ENCODE measurements around the gene FADS3.
"Not testable (repeated sequence)": the region's sequence is repeated elsewhere in the genome, so short reads cannot be mapped to it uniquely, and the experiment has no call there.

FADS3 gene

DNA sequence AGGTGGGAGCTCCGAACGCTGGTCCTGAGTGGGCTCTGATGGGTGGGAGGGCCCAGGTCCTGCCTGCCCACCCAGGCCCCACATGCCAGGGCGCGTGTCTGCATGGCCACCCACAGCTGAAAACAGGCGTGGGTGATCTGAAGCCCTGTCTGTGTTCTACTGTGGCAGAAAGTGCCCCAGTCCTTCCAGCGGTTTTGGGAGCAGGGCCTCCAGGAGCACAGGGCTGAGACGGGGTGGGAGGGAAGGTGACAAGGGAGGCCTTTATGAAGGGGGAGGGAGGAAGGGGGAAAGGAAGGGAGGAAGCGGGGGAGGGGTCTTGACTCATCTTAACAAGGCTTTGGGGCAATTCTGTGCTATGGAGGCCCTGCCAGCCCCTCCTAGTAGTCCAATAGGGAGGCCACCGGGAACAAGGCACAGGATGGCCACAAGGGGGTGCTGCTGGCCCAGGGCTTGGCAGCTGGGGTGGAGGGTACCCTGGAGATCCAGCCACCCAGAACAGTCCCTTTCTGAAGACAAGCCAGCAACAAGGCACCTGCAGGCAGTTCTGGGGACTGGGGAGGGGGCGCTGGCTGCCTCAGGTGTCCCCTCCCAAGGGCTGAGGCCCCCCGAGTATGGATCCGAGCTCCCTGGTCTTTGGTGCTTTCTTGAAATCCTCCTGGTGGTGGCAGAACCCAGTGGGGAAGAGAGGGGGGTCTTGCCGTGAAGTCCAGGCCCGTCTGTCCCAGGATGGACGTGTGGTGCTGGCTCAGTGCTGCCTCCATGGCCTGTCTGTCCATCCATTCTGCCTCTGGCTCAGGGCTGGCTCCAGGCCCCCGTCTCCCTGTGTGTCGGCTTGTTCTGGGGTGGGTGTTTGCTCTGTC is 6.3 kb upstream of the FADS3 start:
- DNase-seq = peak; percentile 71

DNA sequence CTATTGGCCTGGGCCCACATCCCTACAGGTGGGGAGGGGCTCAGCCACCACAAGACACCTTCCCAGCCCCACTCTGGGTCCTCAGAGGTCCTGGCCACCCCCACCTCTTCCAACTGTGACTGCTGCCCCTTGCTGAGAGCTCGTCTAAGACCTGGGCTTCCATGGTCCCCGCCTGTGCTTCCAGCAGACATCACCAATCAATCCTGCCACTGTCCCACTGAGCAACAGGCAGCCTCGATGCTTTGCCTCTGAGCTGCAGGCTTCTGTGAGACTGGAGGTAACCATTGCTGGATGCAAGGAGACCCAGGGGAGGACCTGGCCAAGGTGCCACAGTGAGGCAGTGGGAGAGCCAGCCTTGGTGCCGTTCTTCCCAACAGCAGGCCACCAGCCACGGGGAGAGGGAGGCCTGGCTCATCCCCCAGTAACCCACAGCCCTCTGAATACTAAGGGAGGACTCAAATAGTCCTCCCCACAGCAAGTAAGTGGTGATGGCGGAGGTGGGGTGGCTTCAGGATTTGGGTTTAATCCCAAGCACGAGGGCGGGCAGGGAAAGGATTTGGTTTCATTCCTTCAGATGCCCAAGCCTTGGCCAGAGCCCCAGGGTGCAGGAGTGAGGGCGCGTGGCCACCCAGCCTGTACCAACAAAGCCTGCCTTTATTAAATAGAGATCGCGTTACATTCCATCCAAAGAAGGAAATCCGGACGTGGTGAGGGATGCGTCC is 5.5 kb upstream of the FADS3 start:
- DNase-seq = no peak

DNA sequence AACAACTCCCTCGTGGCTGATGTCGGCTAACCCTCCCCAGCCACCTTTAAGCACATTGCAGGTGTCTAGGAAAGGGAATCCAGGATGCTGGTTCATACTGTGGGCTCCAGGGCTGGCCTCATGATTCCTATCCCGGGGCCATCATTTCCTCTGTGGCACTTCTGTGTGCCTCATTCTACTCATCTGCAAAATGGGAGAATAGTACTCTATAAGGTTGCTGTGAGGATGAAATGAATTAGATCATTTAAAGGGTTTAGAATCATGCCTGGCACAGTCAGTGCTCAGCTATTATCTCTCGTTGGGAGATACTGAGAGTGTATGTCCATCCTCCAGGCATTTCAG is 4.3 kb upstream of the FADS3 start:
- DNase-seq = no peak

DNA sequence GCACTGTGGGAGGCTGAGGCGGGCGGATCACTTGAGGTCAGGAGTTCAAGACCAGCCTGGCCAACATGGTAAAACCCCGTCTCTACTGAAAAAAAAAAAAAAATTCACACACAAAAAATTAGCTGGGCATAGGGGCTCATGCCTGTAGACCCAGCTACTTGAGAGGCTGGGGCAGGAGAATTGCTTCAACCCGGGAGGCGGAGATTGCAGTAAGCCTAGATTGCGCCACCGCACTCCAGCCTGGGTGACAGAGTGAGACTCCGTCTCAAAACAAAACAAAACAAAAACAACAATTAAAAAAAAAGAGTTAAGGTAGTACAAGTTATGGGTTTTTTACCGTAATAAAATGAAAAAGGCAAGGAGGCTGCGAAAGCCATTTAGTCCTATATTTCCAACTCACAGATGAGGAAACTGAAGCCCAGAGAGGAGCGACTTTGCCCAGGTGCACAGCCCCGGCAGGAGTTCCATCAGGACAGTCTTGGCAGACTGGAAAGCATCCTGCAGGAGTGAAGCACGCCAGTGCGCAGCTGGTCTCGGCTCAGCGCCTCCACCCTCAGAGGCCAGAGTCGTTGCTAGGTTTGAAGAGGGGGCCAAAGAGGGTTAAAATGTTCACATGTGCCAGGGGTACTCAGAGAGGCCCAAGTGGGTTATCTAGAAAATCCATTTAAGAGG is 3.8 kb upstream of the FADS3 start:
- no peak for DNase-seq

DNA sequence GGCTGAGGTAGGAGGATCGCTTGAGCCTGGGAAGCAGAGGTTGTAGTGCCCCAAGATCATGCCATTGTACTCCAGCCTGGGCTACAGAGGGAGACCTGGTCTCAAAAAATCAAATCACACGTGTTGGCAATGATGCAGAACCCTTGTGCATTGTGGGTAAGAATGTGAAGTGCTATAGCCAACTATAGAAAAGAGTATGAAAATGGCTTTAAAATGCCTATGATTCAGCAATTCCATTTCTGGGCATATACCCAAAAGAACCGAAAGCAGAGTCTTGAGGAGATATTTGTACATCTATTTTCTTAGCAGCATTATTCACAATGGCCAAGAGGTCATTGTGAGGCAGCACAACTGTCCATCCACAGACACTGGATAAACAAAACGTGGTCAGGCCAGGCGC is 2.6 kb upstream of the FADS3 start:
- DNase-seq = no peak

DNA sequence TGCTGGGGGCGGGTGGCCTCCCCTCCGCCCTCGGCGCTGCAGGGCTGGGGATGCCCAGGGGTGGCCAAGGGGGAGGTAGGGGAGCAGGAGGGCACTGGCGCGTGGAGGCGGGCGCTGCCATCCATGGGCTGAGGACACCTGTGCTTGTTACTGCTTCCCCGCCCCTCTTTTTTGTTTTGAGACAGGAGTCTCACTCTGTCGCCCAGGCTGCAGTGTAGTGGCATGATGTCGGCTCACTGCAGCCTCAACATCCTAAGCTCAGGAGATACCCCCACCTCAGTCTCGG is 683 bp upstream of the FADS3 start:
- DNase-seq = peak; percentile 50

DNA sequence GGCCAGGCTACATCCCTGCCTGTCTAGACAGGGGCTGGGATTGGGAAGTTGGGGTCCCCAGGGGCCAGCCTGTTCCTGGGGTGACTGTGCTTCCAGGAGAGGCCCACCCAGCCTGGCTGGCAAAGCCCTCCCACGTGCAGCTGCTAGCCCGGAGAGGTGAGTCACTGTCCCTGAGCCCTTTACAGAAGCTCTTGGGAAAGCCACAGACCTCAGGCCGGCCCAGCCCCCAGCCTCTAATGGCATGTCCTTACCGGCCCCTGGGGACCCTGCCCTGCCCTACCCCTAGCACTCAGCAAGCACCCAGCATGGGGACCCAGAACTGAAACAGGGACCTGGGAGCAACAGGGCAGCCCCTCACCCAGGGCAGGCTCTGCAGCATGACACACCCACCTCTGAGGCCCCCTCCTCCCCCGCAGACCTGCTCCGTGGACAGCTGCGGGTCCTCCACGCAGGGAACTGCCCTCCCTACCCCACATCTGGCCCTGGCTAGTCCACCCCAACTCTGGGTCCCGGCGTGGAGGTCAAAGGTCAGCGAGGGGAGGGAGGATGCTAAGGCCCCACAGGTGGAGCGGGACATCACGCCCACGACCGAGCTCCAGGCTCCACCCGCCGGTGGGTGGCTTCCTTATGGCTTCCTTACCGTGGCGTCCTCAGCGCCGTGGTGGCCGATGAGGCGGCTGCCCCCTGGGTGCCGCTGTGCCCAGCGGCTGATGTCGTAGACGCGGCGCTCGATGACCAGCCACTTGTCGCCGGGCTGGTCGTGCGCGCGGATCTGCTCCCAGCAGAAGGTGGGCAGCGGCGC is 615 bp downstream of the FADS3 start:
- peak; percentile 19 for DNase-seq

DNA sequence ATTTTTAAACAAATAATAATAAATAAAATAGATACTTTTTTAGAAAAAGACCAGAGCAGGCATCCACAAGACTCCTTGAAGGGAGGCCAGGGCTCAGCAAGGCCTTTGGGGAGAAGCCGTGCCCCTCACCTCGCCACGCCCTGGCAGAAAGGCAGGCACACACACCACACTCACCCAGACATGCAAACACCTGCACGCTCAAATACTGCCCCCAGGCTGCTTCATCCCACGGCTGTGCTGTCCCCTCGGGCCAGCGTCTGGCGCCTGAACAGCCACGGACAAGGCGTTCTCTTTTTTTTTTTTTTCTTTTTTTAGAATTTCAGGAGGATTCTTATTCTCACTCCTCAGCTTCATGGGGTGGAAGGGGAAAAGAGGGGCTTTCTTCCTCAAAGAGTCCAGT is 1.5 kb downstream of the FADS3 start:
- DNase-seq = no peak

DNA sequence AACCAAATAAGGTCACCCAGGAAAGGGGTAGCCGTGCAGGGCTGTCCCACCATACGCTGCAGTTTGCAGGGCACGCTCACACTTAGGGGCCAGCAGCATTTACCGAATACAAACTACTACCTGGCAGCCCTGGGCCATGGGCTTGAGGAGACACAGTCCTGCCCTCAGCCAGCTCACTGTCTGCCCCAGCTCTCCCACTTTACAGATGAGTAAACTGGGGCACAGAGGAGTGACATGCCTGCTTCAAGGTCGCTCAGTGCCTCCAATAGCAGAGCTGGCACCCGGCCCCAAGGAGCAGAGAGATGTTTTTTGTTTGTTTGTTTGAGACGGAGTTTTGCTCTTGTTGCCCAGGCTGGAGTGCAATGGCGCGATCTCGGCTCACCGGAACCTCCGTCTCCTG is 2.8 kb downstream of the FADS3 start:
- DNase-seq = no peak

DNA sequence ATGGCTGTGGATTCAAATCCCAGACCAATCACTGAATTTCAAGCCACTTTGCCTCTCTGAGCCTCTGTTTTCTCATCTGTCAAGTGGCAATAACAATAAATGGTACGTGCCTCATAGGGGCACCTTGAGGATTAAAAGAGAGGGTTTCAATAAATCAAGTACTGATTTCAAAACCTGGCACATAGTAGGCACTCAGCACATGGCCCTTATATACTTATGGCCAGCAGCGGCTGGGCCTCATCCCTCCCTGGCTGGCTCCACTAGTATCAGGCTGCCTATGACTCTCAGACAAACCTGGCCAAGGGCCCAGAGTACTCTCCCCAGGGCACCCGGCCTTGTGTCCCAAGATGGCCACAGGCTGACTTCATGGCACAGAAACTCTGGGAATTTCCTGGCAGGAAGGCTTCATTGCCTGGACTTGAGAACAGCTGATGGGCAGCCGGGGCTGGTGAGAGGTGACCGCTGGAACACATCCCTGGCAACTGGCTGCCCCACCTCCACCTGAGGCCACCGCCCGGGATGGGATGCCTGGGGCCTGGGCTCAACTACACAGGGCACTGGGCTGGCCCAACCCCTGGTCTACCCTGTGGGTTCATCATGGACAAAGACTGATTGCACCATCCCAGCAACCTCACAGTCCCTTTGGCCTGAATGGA is 3.4 kb downstream of the FADS3 start:
- no peak for DNase-seq

DNA sequence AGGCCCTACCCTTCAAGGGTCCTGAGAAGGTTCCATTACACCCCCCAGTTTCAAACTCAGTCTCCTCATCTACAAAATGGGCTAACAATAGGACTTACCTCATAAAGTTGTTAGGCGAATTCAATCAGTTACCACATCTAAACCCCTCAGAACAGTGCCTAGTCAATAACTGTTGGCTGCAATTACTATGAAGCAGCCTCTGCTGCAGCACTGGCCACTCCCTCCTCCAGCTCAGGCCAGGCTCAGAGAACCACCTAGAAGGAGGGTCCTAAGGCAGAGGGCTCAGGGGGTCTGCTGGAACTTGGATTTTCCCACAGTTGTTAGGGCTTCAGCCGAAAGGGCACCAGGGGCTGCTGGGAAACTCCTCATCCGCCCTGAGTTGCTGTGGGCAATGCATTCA is 4.7 kb downstream of the FADS3 start:
- DNase-seq = no peak

DNA sequence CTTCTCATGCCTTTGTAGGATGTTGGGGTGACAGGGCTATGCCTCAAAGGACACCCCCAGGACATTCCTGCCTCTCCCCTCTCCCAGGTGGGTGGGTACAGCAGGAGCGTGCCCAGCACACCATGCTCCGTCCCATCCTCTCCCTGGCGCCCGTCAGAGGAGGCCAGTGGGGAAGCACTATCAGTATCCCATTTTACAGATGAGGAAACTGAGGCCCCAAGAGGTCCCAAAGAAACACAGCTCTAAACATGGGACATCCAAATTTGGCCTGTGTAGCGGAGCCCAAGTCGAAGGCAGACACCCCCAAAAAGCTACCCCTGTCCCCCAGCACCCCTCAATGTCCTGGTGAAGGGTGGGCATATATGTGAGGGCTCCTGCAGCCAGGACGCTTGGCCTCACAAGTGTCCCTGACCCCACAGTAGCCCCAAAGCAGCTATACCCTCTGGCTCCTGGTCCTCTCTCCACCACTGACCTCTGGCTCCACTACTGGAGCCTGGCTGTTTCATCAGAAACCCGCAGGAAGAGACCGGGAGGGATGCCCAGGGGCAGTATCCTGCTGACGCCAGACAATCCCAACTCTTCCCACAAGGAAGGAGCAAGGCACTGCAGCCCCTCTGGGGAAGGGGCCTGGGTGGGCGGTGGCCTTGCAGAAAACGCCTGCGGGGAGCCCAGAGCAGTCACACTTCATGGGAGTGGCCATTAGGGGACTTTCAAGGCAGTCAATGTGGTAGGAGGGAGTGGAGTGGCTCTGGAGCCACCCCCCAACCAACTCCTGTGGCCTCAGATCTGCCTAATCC is 5.4 kb downstream of the FADS3 start:
- DNase-seq = no peak

DNA sequence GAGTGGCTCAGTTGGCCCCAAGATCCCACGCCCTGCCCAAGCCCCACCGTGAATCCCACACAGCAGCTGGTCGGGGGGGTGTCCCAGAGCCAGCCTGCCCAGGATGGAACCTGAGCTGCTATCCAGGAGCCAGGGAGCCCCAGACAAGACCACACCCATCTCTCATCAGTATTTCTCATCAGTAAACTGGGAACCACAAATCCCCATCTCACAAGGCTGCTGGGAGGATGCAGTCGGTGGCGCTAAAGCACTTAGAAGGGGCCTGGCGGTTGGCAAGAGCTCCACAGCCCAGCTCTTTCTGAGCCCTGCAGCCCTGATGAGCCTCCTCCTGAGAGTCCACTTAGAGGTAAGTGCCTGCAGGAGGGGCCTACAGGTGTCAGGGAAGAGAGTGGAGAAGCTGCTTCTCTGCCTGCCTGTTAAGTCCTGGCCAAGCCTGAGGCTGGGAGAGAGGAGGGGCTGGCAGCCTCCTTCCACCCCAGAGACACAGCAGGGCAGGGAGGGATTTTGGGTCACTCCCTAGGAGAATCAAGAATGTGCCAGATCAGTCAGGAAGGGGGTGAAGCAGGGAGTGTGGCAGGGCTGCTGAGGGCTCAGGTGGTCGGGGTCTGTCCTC is 6.1 kb downstream of the FADS3 start:
- no peak for DNase-seq

DNA sequence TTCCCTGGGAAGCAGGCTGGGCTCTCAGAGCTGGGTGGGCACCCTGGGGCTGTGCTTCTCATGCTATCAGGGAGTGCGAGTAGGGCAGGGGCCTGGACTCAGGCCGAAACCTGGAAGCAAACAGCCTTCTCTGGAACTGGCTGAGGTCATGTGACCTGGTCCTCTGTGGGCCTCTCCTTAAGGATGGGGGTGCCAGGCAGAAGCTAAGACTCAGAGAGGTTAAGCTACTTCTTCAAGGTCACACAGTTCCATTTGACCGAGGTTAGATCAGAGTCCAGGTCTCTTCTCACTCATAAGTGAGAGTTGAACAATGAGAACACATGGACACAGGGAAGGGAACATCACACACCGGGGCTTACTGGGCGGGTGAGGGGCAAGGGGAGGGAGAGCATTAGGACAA is 7.4 kb downstream of the FADS3 start:
- no peak for DNase-seq

DNA sequence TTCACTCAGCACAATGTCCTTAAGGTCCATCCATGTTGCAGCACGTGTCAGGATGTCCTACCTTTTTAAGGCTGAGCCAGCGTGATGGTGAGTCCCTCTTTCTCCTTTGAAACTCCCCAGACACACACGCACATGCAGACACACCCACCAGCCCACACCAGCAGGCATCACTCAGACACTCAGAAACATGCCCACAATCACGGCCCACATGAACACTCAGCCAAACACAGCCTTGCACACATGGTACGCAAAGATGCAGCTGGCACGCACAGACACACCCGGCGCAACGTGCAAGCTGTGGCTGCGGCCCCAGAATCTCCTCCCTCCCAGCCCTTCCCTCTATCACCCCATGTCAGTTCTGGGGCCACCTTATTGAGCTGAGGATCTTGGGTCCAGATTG is 8.0 kb downstream of the FADS3 start:
- no peak for DNase-seq

DNA sequence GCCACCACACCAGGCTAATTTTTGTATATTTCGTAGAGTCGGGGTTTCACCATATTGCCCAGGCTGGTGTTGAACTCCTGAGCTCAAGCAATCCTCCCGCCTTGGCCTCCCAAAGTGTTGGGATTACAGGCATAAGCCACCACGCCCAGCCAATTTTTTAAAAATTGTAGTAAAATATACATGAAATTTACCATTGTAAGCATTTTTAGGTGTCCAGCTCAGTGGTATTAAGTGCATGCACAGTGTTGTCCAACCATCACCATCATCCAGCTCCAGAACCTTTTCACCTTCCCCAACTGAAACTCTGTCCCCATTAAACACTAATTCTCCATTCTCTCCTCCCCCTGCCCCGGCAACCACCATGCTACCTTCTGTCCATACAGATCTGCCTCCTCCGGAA is 8.5 kb downstream of the FADS3 start:
- DNase-seq = no peak

DNA sequence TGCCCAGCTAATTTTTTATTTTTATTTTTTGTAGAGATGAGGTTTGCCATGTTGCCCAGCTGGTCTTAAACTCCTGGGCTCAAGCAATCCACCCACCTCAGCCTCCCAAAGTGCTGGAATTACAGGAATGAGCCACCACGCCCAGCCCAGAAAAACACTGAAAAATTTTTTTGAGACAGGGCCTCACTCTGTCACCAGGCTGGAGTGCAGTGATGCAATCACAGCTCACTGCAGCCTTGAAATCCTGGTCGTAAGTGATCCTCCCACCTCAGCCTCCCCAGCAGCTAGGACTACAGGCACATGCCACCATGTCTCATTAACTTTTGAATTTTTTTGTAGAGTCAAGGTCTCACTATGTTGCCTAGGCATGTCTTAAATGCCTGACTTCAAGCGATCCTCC is 9.1 kb downstream of the FADS3 start:
- DNase-seq = not testable (repeated sequence)

DNA sequence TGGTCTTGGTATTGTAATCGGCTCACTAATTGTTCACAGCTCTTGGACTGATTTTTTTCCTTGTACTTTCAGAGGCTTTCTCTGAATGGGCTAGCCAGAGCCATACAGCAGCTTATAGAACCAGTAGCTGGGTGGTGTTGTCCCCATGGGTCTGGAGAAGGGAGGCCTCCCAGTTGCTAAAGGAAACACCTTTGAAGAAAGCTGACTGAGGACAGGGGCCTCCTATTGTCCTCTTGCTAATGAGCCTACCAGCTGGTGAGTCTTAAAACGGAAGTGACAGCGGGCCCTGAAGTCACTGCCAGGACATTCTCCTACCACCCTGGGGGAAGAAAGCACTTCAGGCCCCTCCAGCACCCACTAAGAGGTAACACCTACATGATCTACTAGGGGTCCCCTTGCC is 9.9 kb downstream of the FADS3 start:
- DNase-seq = no peak

DNA sequence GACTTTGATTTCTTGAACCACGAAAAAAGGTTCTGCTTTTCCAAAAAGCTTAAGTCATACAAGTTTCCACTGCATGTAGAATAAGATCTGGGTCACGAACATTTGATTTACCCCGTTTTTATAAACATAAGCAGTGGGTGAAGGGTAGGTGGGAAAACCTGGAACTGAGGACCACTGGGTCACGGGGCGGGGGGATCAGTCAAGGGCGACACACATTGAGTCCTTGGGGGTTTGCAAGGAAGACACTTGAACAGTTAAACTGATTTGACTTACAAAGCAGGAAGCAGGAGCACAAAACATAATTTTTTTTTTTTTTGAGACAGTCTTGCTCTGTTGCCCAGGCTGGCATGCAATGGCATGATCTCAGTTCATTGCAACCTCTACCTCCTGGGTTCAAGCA is 10.9 kb downstream of the FADS3 start:
- no peak for DNase-seq

DNA sequence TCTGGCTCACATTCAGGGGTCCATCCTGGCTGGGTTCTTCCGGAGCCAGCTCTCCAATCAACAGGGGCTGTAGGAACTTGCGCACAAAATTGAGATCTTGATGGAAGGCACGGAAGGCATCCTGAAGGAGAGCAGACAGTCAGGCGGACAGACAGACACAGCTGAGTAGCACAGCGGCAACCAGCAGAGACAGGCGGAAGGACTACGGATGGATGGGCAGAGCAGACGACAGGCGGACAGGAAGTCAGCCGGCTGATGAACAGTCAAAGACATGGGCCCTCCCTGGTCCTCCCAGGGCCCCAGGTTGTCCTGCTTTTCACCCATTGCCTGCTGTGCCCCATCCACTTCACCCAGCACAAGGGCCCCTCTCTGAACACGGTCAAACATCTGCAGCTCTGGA is 11.3 kb downstream of the FADS3 start:
- no peak for DNase-seq

DNA sequence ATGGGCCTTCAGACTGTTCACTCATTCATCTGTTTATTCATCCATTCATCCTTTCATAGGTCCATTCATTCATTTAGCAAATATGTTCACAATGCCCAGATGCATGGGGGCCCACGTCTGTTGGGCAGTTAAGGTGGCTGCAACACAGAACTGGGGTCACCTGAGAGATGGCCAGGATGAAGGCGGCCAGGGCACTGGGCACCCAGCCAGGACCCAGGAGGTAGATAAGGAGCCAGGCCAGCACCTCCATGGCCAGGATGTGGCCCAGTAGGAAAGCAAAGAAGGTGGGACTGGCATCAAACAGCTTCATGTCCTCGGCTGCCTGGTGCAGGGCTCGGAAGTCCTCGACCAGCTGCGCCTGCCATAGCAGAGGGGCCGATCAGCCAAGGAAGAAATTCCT is 12.2 kb downstream of the FADS3 start:
- no peak for DNase-seq

DNA sequence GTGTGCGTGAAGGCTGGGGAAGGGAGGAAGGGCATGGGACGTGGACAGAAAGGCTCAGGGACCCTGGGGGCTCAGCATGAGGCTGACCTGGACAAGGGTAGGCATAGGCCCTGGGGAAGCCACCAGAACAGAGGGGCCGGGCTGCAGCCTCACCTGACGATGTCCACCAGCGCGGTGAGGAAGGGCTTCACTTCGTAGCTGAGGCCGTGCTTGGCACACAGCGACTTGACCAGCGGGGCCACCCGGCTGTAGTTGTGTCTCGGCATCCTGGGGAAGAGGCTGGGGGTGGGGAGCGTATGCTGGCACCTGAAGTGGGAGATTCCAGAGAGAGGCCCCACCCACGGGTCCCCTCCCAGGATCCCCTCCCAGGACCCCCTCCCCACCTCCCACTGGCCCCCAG is 15.6 kb downstream of the FADS3 start:
- no peak for DNase-seq
